AML-193 (cell line): ENCODE results near the gene MRPL58.
"Not testable (repeated sequence)": the region's sequence is repeated elsewhere in the genome, so short reads cannot be mapped to it uniquely, and the experiment has no call there.

Experiments used
- DNase-seq, 2 experiments: peaks; one replicate each; lab custom pipeline; 2025; lab: John Stamatoyannopoulos, UW

Gene MRPL58

GRCh38 chr17:74987418-74987908 lies 25.0 kb upstream of the MRPL58 start, which contains the start of gene CDR2L:
Gene CDR2L, plus strand, starts transcription at chr17:74987632. Its CDS starts 412 bp downstream, at chr17:74988044.
- DNase-seq: peak; percentile 96

GRCh38 chr17:74987909-74988711 lies 24.4 kb upstream of the MRPL58 start:
- DNase-seq: peak in 1 of 2 experiments; percentile 19

DNA sequence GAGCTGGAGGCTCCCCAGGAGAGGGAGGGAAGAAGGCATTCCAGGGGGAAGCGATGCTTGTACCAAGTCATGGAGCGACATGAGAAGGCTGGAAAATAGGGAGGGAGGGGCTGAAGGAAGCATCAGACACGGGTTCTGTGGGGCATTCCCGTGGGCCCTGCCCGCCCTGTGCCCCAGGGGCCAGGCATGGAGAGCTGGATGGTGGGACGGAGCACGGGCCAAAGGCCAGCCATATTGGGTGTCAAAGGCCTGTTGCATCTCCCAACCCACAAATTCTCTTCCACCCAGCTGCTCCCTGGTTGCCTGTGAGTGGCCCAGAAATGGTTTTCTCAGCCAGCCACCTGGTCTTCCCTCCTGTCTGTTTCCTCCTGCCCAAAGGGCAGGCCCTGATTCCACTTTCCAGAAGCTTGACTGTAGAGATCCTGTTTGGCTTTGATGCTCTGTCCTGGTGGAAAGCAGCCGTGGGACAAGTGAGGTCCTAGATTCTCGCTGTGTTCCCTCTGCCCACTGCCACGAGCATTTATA lies 21.8 kb upstream of the MRPL58 start:
- DNase-seq: no peak

GRCh38 chr17:74992223-74992622 lies 20.2 kb upstream of the MRPL58 start:
- DNase-seq: no peak

- no peak for DNase-seq
These were observed 18.0 kb upstream of the MRPL58 start for GRCh38 chr17:74994440-74994839.

- DNase-seq: no peak
These were observed 16.6 kb upstream of the MRPL58 start for GRCh38 chr17:74995847-74996246.

DNA sequence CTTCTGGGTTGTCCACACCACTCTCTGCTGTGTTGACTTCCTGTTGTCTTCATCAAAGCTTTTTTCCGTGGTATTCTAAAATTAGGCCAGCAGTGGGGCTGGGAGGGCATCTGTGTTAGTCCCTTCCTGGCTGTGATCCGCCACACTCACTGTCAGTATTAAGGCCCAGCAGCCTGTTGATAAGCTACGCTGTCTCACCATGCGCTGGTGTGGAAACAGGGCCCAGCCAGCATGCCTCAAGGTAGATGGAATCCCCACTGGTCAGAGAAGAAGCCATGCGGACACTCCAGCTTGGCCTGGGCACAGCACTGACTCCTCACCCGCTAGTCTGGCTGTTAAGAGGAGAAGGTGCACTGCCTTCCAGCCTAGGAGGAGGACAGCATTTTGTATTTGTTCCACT lies 13.7 kb upstream of the MRPL58 start:
- DNase-seq: no peak

DNA sequence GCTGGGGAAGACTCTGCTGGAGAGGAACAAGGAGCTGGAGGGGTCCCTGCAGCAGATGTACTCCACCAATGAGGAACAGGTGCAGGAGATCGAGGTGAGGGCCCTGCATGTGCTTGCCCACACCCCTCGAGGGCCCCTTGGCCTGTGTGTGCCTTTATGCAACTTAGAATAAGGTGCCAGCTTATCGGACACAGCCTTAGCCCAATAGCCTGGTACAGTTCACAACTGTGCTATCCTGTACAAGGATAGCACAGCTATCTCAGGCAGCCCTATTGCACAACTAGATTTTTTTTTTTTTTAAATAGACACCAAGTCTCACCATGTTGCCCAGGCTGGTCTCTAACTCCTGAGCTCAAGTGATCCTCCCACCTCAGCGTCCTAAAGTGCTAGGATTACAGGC lies 12.9 kb upstream of the MRPL58 start:
- no peak for DNase-seq

DNA sequence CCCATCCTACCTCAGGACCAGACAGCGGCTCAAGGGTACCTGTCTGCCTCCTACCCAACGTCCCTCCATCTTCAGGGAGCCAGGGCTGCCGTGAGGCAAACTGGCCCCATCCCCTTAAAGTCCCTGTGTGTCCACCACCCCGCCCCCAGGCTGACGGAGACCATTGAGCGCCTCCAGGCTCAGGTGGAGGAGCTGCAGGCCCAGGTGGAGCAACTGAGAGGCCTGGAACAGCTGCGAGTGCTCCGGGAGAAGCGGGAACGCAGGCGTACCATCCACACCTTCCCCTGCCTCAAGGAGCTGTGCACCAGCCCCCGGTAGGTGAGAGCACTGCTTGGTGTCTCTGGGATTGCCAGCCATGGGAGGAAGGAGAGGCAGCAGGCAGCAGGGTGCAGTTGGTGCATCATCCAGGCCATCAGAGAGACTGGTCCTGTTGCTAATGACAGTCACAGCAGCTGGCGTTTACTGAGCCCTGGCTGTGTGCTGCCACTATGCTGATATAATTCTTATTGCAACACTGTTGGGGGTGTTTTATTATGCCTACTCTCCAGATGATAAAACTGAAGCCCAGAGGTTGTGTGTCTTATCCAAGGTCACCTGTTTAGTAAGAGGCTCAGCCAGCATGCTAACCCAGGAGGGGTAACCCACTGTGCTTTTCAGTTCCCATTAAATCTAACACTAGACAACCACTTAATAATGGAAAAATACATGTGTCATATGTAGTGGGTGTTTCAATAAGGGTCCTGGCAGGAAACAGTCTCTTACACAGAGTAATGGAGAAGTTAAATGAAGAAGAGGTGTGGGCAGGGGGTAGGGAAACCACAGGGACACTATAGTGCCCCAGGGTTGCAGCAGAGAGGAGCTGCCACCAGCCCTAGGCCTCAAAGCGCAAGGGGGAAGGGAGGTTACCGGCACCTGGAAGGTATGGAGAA lies 10.3 kb upstream of the MRPL58 start:
- DNase-seq: no peak

- DNase-seq: no peak
These were observed 9.2 kb upstream of the MRPL58 start for GRCh38 chr17:75003070-75003956.

GRCh38 chr17:75003957-75004355 lies 8.5 kb upstream of the MRPL58 start:
- DNase-seq: no peak

DNA sequence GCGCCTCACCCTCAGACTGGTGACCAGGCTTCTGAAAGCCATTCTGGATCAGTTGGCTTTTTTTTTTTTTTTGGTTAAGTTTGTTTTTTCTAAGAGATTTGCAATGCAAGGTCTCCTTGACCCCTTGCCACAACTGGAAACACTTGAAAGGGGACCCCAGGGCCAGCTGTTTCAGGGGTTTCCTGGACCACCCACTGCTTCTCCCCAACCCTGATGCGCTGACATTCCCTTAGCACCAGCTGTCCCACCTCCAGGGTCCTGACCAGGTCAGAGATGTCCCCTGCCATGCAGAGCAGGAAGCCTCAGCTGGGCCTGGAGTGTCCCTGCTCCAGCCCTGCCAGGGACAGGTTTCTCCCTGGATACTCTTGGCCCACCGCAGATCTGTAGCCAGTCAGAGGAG lies 8.1 kb upstream of the MRPL58 start:
- DNase-seq: no peak

GRCh38 chr17:75005291-75005690 lies 7.2 kb upstream of the MRPL58 start:
- no peak for DNase-seq

GRCh38 chr17:75006084-75006483 lies 6.4 kb upstream of the MRPL58 start:
- DNase-seq: not testable (repeated sequence)

GRCh38 chr17:75006653-75007052 lies 5.8 kb upstream of the MRPL58 start:
- peak; percentile 67 to 73 for DNase-seq

DNA sequence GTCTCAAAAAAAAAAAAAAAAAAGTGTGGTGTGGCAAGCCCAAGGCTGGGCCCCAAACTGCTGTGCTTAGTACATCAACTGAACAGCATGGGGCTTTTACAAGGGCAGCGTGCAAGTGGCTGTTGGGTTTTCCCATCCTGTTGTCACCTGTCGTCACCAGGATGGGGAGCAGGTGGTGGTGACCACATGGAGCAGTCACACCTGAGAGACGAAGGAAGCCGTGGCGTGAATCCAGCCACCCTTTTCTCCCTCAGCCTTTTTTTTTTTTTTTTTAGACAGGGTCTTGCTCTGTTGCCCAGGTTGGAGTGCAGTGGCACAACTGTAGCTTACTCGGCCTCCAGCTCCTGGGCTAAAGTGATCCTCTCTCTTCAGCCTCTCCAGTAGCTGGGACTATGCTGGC lies 4.1 kb upstream of the MRPL58 start:
- DNase-seq: no peak

GRCh38 chr17:75009139-75009724 lies 3.2 kb upstream of the MRPL58 start:
- no peak for DNase-seq

DNA sequence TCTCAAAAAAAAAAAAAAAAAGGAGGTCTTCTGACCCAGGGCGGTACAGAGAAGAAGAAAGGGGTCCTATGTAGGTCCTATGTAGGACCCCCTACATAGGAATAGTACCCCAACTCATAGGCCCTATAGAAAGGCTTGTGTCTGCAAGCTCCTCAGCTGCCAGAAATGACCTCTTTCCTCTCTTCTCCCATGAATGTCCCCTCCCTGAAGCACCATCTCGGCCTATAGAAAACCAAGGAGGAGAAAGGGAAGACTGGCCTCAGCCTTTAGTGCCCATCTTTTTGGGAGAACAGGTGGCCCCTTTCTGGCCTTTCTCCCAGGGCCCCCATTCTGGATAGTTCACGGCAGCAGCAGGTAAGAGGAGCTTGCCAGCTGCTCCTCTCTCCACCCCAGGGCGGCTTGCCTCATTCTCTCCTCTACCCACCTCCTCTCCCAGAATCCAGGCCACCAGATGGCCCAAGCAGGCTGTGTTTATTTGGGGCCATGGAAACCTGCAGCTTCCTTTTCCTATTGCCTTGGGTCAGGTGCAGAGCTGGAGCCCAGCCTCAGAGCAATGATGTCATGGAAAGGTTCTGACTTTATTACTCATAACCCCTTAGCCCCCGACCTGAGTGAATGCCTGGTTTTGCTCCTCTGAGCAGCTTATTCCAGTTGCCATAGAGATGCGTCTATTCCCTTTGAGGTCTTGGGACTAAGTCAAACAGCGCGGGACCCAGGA lies 1.6 kb upstream of the MRPL58 start:
- DNase-seq: no peak

DNA sequence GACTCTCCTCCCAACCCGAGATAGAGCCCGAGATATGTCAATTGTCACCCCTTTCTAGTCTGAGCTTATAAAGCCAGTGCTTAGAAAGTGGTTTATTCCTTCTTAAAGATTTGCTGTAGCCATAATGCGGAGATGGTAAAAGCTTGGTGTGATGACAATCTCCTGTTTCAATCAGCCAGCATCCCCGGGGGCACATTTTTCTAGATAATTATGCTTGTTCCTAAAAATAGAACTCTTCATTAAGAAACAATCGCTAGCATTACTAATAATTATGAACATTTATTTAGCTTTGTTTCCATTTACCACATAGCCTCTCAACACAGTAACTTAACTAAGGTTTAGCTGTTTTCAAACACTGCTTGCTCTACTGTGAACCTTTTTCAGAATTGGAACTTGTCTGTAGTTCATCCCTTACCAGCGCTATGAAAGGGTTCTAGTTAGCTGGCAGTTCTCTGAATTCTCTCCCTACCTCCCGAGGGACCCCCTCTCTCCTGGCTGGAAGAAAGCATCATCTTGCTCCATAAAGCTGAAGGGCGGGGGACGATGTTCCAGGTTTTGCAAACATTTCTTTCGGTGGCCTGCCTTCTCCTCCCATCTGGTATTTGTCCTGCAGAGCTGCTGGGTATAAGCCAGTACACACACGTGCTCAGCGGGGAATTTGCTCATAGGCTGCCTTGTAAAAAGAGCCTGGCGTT lies 922 bp upstream of the MRPL58 start:
- no peak for DNase-seq

GRCh38 chr17:75012096-75012345 lies 449 bp upstream of the MRPL58 start:
- no peak for DNase-seq
